Uterus (tissue), 2 donors: ENCODE data around the gene TMEM218.

ENCODE experiments used
- POLR2A ChIP-seq, 2 donors: fragments of 450-650 bp; IDR thresholded peaks; one replicate each; pipeline ENCODE4 v1.6.1; 2016; ENCODE audit warnings: antibody characterized with exemption in 2 of 2, mild to moderate bottlenecking in 1 of 2, moderate library complexity in 1 of 2
- TF ChIP-seq, protein P1 (sequence below), 4 experiments: fragments of 200-600 bp in 2 of 4; fragments of 450-650 bp in 2 of 4; sonication (generic) in 2 of 4; IDR thresholded peaks; one replicate each; pipeline ENCODE4 v1.5.1; 2016 to 2019; ENCODE audit warnings: antibody characterized with exemption in 4 of 4, mild to moderate bottlenecking in 2 of 4, moderate library complexity in 1 of 4

DNA sequence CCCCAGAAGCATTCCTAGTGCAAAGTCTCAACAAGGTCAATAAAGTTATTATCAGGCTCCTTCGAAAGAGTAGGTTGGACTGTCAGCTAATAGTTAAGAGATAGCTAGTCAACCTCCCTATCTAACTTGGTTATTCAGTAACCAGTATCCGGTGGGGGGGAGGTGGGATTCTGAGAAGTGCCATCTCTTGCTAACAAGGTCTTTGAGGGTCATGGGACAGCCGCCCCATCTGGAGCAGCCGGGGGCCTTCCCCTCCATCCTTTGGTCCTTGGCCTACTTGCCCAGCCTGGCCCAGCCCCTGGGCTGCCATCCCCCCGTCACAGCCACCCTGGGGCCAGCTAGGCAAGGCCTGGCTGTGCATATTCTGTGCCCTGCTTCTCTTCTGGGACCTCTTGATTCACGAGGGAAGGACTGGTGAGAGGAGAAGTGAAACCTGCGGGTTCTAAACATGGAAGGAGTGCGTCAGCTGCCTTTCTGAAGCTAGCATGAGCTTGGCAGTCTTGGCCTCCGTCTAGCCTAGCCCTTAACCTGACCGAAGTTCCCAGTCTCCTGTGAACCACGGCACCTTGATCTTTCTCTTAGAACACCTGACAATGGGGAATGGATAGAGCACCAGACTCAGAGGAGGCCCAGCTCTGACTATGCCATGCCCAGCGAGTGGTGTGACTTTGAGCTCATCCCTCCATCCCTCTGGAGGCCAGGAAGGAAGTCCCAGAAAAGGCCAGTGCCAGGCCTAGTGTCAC, 39.0 kb downstream of the TMEM218 start:
- TF ChIP-seq, protein P1, sequence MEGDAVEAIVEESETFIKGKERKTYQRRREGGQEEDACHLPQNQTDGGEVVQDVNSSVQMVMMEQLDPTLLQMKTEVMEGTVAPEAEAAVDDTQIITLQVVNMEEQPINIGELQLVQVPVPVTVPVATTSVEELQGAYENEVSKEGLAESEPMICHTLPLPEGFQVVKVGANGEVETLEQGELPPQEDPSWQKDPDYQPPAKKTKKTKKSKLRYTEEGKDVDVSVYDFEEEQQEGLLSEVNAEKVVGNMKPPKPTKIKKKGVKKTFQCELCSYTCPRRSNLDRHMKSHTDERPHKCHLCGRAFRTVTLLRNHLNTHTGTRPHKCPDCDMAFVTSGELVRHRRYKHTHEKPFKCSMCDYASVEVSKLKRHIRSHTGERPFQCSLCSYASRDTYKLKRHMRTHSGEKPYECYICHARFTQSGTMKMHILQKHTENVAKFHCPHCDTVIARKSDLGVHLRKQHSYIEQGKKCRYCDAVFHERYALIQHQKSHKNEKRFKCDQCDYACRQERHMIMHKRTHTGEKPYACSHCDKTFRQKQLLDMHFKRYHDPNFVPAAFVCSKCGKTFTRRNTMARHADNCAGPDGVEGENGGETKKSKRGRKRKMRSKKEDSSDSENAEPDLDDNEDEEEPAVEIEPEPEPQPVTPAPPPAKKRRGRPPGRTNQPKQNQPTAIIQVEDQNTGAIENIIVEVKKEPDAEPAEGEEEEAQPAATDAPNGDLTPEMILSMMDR (IDR thresholded peaks at IDR 0.05) = no peak
- no peak for TF ChIP-seq POLR2A (IDR thresholded peaks at IDR 0.05)
